Panc1 (cell line): ENCODE measurements around the gene SLX4IP. TPM values are rescaled to one million over a fixed set of nuclear protein-coding genes. Genes with fewer than 3 reads are reported as not detected.

ENCODE experiments used
- ATAC-seq: fragments of 200-7000 bp; cut with Tn5 transposase; 2 replicates; pipeline ENCODE4 v1.9.1; 2020; ENCODE audit warnings: mild to moderate bottlenecking, moderate library complexity
- BruUV-seq: library from RNA; stranded (reverse); fragments of 400-500 nt; replicated peaks from 2 replicates; lab custom pipeline; 2021; lab: Mats Ljungman, UMichigan
- CTCF ChIA-PET: fragments of 300-600 bp; sonication (Branson Sonifier 250); formaldehyde crosslinking; loops from one replicate; lab custom pipeline; 2022; ENCODE audit warnings: antibody characterized with exemption; lab: Charles Lee
- POLR2A ChIA-PET: fragments of 300-600 bp; sonication (Branson Sonifier 250); formaldehyde crosslinking; loops from one replicate; lab custom pipeline; 2022; ENCODE audit warnings: antibody characterized with exemption; lab: Charles Lee
- DNase-seq: peaks from one replicate; pipeline ENCODE4 v3.0.0-alpha.2; 2010; ENCODE audit warnings: low read depth, low spot score
- H3K27ac ChIP-seq: 2 replicates; pipeline ENCODE4 v1.5.1; 2011; ENCODE audit warnings: mild to moderate bottlenecking, low read length, inconsistent platforms
- H3K27me3 ChIP-seq: fragments of 200-500 bp; sonication (Bioruptor generic); 2 replicates; pipeline ENCODE4 v1.6.0; 2014; ENCODE audit warnings: low read length, inconsistent platforms; ENCODE audit not compliant: control insufficient read depth, insufficient read depth
- H3K36me3 ChIP-seq: fragments of 200-500 bp; sonication (Bioruptor generic); 2 replicates; pipeline ENCODE4 v1.5.1; 2014; ENCODE audit warnings: inconsistent platforms, mild to moderate bottlenecking, low read length, moderate library complexity; ENCODE audit not compliant: control insufficient read depth, insufficient read depth
- H3K4me1 ChIP-seq: 2 replicates; pipeline ENCODE4 v1.5.1; 2011; ENCODE audit warnings: inconsistent platforms, mild to moderate bottlenecking, low read length, moderate library complexity; ENCODE audit not compliant: control insufficient read depth, insufficient read depth
- H3K4me3 ChIP-seq, 2 experiments: 2 replicates each; pipeline ENCODE4 v1.5.1; 2011 to 2012; ENCODE audit warnings: low read depth in 2 of 2, low read length in 2 of 2, mild to moderate bottlenecking in 2 of 2, inconsistent platforms in 1 of 2, moderate library complexity in 1 of 2
- H3K9me3 ChIP-seq: fragments of 200-500 bp; sonication (Bioruptor generic); 2 replicates; pipeline ENCODE4 v1.5.1; 2014; ENCODE audit warnings: low read depth, mild to moderate bottlenecking, inconsistent platforms, low read length, moderate library complexity; ENCODE audit not compliant: control insufficient read depth, insufficient read depth
- CTCF ChIP-seq: fragments of 450-650 bp; IDR thresholded peaks from 2 replicates; pipeline ENCODE4 v1.5.1; 2017; ENCODE audit warnings: mild to moderate bottlenecking
- POLR2AphosphoS5 ChIP-seq: IDR thresholded peaks from 2 replicates; pipeline ENCODE4 v1.6.1; 2012; ENCODE audit warnings: mild to moderate bottlenecking, low read depth, low read length, moderate library complexity
- REST ChIP-seq, 2 experiments: IDR thresholded peaks; 2 replicates each; pipeline ENCODE4 v1.6.1; 2011 to 2012; ENCODE audit warnings: low read depth in 2 of 2, control low read depth in 1 of 2, low read length in 1 of 2, mild to moderate bottlenecking in 1 of 2, moderate library complexity in 1 of 2; ENCODE audit not compliant: insufficient read depth in 1 of 2
- SIN3A ChIP-seq: IDR thresholded peaks from 2 replicates; pipeline ENCODE4 v1.6.1; 2012; ENCODE audit warnings: low read depth, mild to moderate bottlenecking, low read length, moderate library complexity, borderline replicate concordance; ENCODE audit not compliant: insufficient read depth
- TCF7L2 ChIP-seq: IDR thresholded peaks from 2 replicates; pipeline ENCODE4 v1.6.1; 2011; ENCODE audit warnings: mild to moderate bottlenecking, low read depth, low read length, inconsistent platforms
- in situ Hi-C: cut with HindIII; loops from 2 replicates; pipeline ENCODE4 v1.10.0; 2016; ENCODE audit warnings: low sequenced_read_pairs, low pct_unique_long_range_greater_than_20kb
- intact Hi-C: fragments of 100-400 bp; cut with micrococcal nuclease; formaldehyde crosslinking; loops from one replicate; pipeline ENCODE4 v1.10.0; 2022; ENCODE audit not compliant: unreplicated experiment
- total RNA-seq: library from RNA; stranded (reverse); gene quantifications from one replicate; pipeline ENCODE4 v1.2.1, GENCODE V29; 2021; ENCODE audit not compliant: unreplicated experiment

The SLX4IP gene
- total RNA-seq, 1 experiment from 2014 or later: 5.4 TPM

- no peaks in the 10 kb centered on the region for H3K4me1 ChIP-seq
- ChIA-PET POLR2A (interaction anchor here (0.6 kb wide), 1 partner anchor 257 kb away, joined by 9 read pairs; no protein-coding TSS in a partner anchor), CTCF (no interaction called here)
- H3K27ac ChIP-seq: no peak overlapping the region
- peaks cover 18% of the 10 kb centered on the region for H3K36me3 ChIP-seq
- H3K27me3 ChIP-seq: no peaks in the 10 kb centered on the region
- DNase-seq: no peak
- in situ Hi-C loops (no loop called here), intact Hi-C loops (no loop called here)
- H3K4me3 ChIP-seq: no peak overlapping the region
- no peak for TF ChIP-seq CTCF
- no peak for TF ChIP-seq SIN3A
- no peak for TF ChIP-seq POLR2AphosphoS5
- TF ChIP-seq REST (IDR thresholded peaks at IDR 0.05; ENCODE audit: insufficient read depth in 1 of 2, low read depth in 2 of 2, low read length in 1 of 2): no peak
- no peak for TF ChIP-seq TCF7L2
- BruUV-seq: TSS peak; percentile 61
- no peak for ATAC-seq
- H3K9me3 ChIP-seq: no peaks in the 10 kb centered on the region
Measured at GRCh38 chr20:10639077-10639736, 204.1 kb downstream of the SLX4IP start.

- in situ Hi-C loops (no loop called here), intact Hi-C loops (no loop called here)
- no peaks in the 10 kb centered on the region for H3K27me3 ChIP-seq
- H3K36me3 ChIP-seq: peaks cover 18% of the 10 kb centered on the region
- no peaks in the 10 kb centered on the region for H3K9me3 ChIP-seq
- no peak for ATAC-seq
- no TSS peak for BruUV-seq
- no peaks in the 10 kb centered on the region for H3K4me1 ChIP-seq
- H3K27ac ChIP-seq: no peak overlapping the region
- ChIA-PET POLR2A (interaction anchor here (0.6 kb wide), 1 partner anchor 257 kb away, joined by 9 read pairs; no protein-coding TSS in a partner anchor), CTCF (interaction anchor here (0.6 kb wide), 1 partner anchor 237 kb away, joined by 3 read pairs; no protein-coding TSS in a partner anchor)
- no peak for DNase-seq
- no peak for TF ChIP-seq REST (IDR thresholded peaks at IDR 0.05; ENCODE audit: insufficient read depth in 1 of 2, low read depth in 2 of 2, low read length in 1 of 2)
- H3K4me3 ChIP-seq: no peak overlapping the region
Measured at GRCh38 chr20:10639737-10640556, 204.8 kb downstream of the SLX4IP start.
